AG09319 (cell line): ENCODE measurements around the gene P3R3URF.

Source experiments
- DNase-seq: peaks from one replicate; pipeline ENCODE4 v3.0.0-alpha.2; 2010; ENCODE audit warnings: low read depth; ENCODE audit errors: extremely low read depth
- TF ChIP-seq, protein P1 (sequence below): IDR thresholded peaks from 2 replicates; pipeline ENCODE4 v1.5.1; 2011; ENCODE audit warnings: low read depth, mild to moderate bottlenecking, inconsistent platforms, low read length, moderate library complexity

Gene P3R3URF

DNA sequence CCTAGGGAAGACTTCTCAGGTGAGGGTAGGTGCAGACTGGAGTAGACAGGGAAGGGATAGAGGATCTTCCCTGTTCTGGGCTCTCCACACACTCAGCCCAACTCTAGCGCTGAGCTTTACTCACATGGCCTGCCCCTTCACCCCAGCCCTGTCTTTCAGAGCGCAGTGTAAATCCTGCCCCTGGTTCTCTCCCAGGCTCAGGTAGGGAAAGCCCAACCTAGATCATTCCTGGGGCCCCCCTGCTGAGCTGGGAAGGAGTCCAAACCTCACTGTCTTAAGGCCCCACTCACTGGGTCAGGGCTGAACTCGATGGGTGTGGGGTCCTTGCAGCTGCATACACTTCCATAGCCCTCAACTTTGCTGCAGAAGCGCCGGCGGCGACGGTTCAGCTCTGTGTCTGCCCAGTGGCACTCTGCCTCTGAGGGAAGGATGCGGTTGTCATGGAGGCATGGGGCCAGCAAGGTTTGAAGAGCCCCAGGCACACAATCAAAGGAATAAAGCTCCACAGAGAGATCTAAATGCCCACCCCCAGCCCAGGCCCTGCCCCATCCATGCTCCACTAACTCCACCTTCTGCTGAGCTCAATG, 17.8 kb upstream of the P3R3URF start:
- TF ChIP-seq, protein P1, sequence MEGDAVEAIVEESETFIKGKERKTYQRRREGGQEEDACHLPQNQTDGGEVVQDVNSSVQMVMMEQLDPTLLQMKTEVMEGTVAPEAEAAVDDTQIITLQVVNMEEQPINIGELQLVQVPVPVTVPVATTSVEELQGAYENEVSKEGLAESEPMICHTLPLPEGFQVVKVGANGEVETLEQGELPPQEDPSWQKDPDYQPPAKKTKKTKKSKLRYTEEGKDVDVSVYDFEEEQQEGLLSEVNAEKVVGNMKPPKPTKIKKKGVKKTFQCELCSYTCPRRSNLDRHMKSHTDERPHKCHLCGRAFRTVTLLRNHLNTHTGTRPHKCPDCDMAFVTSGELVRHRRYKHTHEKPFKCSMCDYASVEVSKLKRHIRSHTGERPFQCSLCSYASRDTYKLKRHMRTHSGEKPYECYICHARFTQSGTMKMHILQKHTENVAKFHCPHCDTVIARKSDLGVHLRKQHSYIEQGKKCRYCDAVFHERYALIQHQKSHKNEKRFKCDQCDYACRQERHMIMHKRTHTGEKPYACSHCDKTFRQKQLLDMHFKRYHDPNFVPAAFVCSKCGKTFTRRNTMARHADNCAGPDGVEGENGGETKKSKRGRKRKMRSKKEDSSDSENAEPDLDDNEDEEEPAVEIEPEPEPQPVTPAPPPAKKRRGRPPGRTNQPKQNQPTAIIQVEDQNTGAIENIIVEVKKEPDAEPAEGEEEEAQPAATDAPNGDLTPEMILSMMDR, result no peak
- DNase-seq, result no peak

GRCh38 chr1:46193285-46193684, 17.0 kb upstream of the P3R3URF start:
- DNase-seq, result no peak

GRCh38 chr1:46192171-46192570, 15.9 kb upstream of the P3R3URF start:
- TF ChIP-seq, protein P1, result no peak
- no peak for DNase-seq

More at GRCh38 chr1:46193285-46193684, 17.0 kb upstream of the P3R3URF start:
- TF ChIP-seq, protein P1, result no peak

- TF ChIP-seq, protein P1, result no peak
- no peak for DNase-seq
Observed at GRCh38 chr1:46191033-46191701, 14.9 kb upstream of the P3R3URF start.

GRCh38 chr1:46190539-46190938, 14.3 kb upstream of the P3R3URF start:
- TF ChIP-seq, protein P1, result no peak
- DNase-seq, result no peak

DNA sequence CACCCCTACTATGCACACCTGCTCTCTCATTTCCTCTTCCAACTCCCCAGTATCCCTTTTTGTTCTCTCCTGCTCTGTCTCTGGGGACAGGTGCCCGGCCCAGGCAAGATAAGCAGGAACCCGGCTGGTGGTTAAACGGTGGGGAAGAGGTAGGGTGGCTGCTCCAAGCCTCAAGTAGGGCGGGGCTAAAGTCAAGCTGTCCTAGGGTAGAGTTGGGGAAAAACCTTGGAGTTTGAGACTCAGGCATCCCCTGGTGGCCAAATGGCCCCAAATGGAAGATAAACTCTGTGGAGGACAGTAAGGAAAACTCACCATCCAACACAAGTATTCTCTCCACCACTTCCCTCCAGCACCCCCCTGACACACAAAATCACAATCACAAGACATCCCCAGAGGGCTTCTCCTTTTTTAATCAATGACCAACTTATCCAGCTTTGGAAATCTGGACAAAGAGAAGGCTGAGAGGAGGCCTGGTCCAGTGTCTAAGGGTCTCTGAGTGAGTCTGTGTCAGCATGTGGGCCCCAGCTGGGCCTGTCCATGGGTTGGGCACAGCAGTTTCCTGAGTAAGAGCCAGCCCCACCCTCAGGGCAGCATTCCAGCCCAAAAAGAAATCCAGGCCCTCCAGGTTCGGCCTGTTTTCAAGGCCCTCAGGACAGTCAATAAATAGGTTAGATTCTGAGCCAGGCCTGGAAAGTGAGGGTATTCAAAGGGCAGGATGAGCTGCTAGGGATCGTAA, 12.2 kb upstream of the P3R3URF start:
- no peak for DNase-seq

More for the DNA sequence above, 12.2 kb upstream of the P3R3URF start:
- TF ChIP-seq, protein P1, result peak; percentile 10
